Lung (tissue), 12 donors: ENCODE results near the gene CASQ2. TPM values are rescaled to one million over a fixed set of nuclear protein-coding genes. Genes with fewer than 3 reads are reported as not detected.

Source experiments
- ATAC-seq: fragments of 200-7000 bp; cut with Tn5 transposase; one replicate; pipeline ENCODE4 v1.9.1; 2020; ENCODE audit warnings: moderate number of reproducible peaks; ENCODE audit not compliant: insufficient read depth, low FRiP score
- DNase-seq, 3 donors: peaks; one replicate each; pipeline ENCODE4 v3.0.0-alpha.2; 2013 to 2017
- H3K27ac ChIP-seq, 2 donors: one replicate each; pipeline ENCODE4 v1.5.1; 2013; ENCODE audit warnings: mild to moderate bottlenecking in 2 of 2, moderate library complexity in 2 of 2, control low read depth in 1 of 2, inconsistent platforms in 1 of 2, low read depth in 1 of 2, low read length in 1 of 2
- H3K27me3 ChIP-seq, 3 donors: one replicate each; pipeline ENCODE4 v1.5.1; 2013; ENCODE audit warnings: low read length in 2 of 3; ENCODE audit not compliant: control insufficient read depth in 3 of 3, insufficient read depth in 3 of 3
- H3K36me3 ChIP-seq, 4 donors: one replicate each; pipeline ENCODE4 v1.5.1; 2013; ENCODE audit warnings: low read length in 4 of 4, mild to moderate bottlenecking in 1 of 4, moderate library complexity in 1 of 4; ENCODE audit not compliant: control insufficient read depth in 4 of 4, insufficient read depth in 4 of 4
- H3K4me1 ChIP-seq, 5 donors: one replicate each; pipeline ENCODE4 v1.5.1; 2013; ENCODE audit warnings: low read length in 5 of 5, mild to moderate bottlenecking in 2 of 5, moderate library complexity in 1 of 5; ENCODE audit not compliant: control insufficient read depth in 5 of 5, insufficient read depth in 5 of 5
- H3K4me3 ChIP-seq: one replicate; pipeline ENCODE4 v1.5.1; 2013; ENCODE audit warnings: mild to moderate bottlenecking, control low read depth, moderate library complexity
- H3K9ac ChIP-seq, 2 donors: one replicate each; pipeline ENCODE4 v1.5.1; 2013; ENCODE audit warnings: low read length in 2 of 2, control low read depth in 1 of 2; ENCODE audit not compliant: insufficient read depth in 1 of 2
- H3K9me3 ChIP-seq, 4 donors: one replicate each; pipeline ENCODE4 v1.5.1; 2013; ENCODE audit warnings: low read length in 3 of 4, mild to moderate bottlenecking in 1 of 4, moderate library complexity in 1 of 4; ENCODE audit not compliant: control insufficient read depth in 4 of 4, insufficient read depth in 3 of 4
- WGBS, 2 donors: extraction: QIAGEN DNeasy Blood & Tissue Kit; methylation state at CpG; one replicate each; pipeline ENCODE4 v1.1.7; 2013; 5-methylcytosine and 5-hydroxymethylcytosine counted together
- polyA plus RNA-seq, 2 donors: library from polyadenylated mRNA; stranded (reverse); fragments of 200-250 nt; gene quantifications; one replicate each; pipeline ENCODE4 v1.2.1, GENCODE V29; 2013
- total RNA-seq, 2 donors: library from RNA; depleted of rRNA in 1 of 2; stranded (reverse); fragments of >200 nt in 1 of 2; gene quantifications; one replicate each; pipeline ENCODE4 v1.2.1, GENCODE V29; 2014 to 2021
- TF ChIP-seq, protein P1 (sequence below): IDR thresholded peaks from 2 replicates; pipeline ENCODE4 v1.5.1; 2012; ENCODE audit warnings: mild to moderate bottlenecking; ENCODE audit errors: control extremely low read depth, extremely low read depth
- donor health status: control.
- donor health status: control.
- donor health status: Bipolar disorder and iron deficiency.
- donor health status: healthy.
- donor health status: DM: yes; HTN: yes; CAD: no.

Gene CASQ2
- total and polyA plus RNA-seq, 4 donors = 0.50 to 3.4 (median 1.4) TPM

DNA sequence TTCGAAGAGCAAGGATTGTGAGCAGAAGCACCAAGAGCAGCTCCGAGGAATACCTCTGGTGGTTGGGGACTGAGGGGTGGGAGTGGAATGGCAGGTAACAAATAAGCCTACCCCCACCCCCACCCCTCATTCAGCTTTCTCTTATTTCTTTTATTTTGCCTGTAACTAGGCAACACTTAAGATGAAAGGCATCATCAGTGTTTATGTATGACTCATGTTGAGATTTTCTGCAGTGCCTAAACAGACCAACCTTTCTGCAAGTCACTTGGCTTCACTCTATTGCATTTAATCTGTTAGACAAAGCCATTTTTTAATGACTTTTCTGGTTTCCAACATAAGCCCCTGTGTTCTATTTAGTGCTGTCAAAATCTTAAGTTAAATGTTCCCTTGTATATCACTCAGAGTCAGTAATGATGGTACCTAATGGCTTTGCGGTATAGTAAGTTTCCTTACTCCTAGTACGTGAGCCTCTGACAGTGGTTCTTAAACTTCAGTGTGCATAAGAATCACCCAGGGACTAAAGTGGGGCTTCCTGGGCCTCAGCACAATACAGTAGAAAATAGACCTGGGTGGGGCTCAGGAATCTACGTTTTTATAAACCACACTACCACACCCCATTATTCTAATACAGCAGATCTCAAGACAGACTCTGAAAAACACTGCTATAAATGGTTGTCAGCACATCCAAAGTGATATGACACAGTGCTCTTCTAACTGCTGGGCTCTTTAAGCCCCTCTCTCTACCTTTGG lies 19.9 kb downstream of the CASQ2 start:
- H3K4me3 ChIP-seq = no peak overlapping the region
- no peaks in the 10 kb centered on the region for H3K36me3 ChIP-seq
- DNase-seq (no peak), ATAC-seq (no peak)
- no peaks in the 10 kb centered on the region for H3K27me3 ChIP-seq
- 39 to 78% methylated on average over 5 of the region's 5 CpGs for WGBS, 2 donors
- H3K4me1 ChIP-seq = peaks cover 0 to 36% (median 0%) of the 10 kb centered on the region in 5 donors
- peak overlapping the region; percentile 24 to 49 for H3K27ac ChIP-seq
- TF ChIP-seq, protein P1, sequence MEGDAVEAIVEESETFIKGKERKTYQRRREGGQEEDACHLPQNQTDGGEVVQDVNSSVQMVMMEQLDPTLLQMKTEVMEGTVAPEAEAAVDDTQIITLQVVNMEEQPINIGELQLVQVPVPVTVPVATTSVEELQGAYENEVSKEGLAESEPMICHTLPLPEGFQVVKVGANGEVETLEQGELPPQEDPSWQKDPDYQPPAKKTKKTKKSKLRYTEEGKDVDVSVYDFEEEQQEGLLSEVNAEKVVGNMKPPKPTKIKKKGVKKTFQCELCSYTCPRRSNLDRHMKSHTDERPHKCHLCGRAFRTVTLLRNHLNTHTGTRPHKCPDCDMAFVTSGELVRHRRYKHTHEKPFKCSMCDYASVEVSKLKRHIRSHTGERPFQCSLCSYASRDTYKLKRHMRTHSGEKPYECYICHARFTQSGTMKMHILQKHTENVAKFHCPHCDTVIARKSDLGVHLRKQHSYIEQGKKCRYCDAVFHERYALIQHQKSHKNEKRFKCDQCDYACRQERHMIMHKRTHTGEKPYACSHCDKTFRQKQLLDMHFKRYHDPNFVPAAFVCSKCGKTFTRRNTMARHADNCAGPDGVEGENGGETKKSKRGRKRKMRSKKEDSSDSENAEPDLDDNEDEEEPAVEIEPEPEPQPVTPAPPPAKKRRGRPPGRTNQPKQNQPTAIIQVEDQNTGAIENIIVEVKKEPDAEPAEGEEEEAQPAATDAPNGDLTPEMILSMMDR = no peak
- H3K9ac ChIP-seq = no peak overlapping the region
- H3K9me3 ChIP-seq = peaks cover 0 to 3% (median 0%) of the 10 kb centered on the region in 4 donors

DNA sequence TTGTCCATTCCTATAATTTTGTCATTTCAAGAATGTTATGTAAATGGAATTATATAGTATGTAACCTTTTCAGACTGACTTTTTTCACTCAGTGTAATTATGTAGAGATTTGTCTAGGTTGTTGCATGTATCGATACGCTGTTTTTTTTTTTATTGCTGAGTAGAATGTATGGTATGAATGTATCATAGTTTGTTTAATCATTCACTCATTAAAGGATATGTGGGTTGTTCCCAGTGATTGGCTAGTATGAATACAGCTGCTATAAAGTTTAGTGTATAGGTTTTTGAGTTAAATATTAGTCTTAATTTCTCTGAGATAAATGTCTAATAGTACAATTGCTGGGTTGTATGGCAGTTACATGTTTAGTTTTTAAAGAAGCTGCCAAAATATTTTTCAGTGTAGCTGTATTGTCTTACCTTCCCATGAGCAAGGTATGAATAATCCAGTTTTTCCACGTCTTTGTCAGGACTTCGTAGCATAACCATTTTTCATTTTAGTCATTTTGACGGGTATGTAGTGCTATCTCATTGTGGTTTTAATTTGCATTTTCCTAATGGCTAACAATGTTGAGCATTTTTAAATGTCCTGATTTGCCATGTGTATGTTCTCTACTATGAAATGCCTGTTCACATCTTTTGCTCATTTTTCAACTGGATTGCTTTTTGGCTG lies 22.4 kb downstream of the CASQ2 start:
- no peak overlapping the region for H3K27ac ChIP-seq
- TF ChIP-seq, protein P1 = no peak
- DNase-seq (no peak), ATAC-seq (no peak)
- 52 to 79% methylated on average over 5 of the region's 5 CpGs for WGBS, 2 donors
- H3K4me3 ChIP-seq = no peak overlapping the region
- no peaks in the 10 kb centered on the region for H3K36me3 ChIP-seq
- H3K9ac ChIP-seq = no peak overlapping the region
- no peaks in the 10 kb centered on the region for H3K27me3 ChIP-seq
- H3K9me3 ChIP-seq = peaks cover 0 to 3% (median 0%) of the 10 kb centered on the region in 4 donors
- H3K4me1 ChIP-seq = peaks cover 0 to 21% (median 0%) of the 10 kb centered on the region in 5 donors

DNA sequence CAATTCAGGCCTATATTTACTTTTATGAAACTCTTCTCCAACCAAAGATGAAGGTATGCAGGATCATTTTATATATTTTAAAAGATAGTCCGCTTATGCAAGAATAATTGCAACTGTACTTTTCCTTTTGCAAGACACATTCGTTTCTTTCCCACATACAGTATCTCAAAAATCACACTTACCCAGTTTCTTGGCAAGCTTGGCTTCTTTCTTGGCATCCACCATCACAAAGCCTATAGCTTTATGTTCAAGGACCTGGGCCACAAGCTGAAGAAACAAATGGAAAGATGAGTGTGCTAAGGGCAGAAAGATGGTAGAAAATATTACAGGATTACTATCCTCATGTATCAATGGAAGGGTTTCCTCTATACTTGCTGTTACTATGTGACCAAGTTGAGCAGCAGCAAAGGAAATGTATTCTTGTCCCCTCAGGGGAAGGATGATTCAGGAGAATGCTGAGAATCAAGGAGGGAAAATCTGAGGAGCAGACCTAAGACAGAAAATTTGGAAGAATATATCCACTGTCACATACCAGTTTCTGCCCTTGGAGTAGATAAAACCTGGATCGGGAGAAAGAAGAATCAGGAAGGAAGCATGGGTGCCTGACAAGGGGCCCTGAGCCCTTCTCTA lies 23.8 kb downstream of the CASQ2 start:
- WGBS, 2 donors = 76 to 87% methylated on average over 3 of the region's 3 CpGs

More for the DNA sequence above, 23.8 kb downstream of the CASQ2 start:
- Histone ChIP-seq H3K36me3 (peaks cover 0 to 8% (median 0%) of the 10 kb centered on the region in 4 donors), H3K4me1 (peaks cover 0 to 23% (median 3%) of the 10 kb centered on the region in 5 donors), H3K9ac (no peak overlapping the region), H3K27ac (no peak overlapping the region), H3K27me3 (no peaks in the 10 kb centered on the region), H3K4me3 (no peak overlapping the region), H3K9me3 (peaks cover 0 to 3% (median 0%) of the 10 kb centered on the region in 4 donors)
- ATAC-seq = no peak
- DNase-seq = peak in 2 of 3 donors; percentile 50 to 52
- TF ChIP-seq, protein P1 = no peak
